GM21737 (cell line): ENCODE measurements around the gene ZNF35.

Experiments
- ATAC-seq: cut with Tn5 transposase; IDR thresholded peaks from one replicate; pipeline ENCODE4 v1.9.1; 2021; ENCODE audit warnings: mild to moderate bottlenecking, moderate library complexity; ENCODE audit not compliant: unreplicated experiment

The ZNF35 gene

DNA sequence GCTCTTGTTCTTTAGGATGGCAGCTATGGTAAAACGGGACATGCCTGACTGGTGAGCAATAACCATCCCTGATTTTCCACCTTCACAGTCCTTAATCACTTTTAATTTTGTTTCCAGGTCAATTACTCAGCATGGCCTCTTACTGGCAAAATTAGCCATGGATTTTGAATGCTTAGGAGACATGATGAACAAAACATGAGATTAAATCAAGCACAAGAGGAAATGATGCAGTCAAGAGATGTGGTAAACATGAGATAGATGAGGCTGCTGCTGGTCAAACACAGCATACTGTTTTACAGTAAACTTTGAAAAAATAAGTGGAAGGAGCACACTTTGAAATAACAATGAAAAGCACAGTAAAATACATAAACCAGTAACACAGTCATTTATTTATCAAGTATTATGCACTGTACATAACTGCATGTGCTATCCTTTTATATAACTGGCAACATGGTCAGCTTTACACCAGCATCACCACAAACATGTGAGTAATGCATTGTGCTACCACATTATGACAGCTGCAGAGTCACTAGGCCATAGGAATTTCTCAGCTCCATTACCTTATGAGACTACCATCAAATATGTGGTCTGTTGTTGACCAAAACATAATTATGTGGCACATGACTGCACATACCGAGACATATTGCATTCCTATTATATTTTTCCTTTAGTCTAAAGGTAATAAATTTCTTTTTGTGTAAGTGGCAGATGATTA is 33.8 kb downstream of the ZNF35 start:
- ATAC-seq: no peak

DNA sequence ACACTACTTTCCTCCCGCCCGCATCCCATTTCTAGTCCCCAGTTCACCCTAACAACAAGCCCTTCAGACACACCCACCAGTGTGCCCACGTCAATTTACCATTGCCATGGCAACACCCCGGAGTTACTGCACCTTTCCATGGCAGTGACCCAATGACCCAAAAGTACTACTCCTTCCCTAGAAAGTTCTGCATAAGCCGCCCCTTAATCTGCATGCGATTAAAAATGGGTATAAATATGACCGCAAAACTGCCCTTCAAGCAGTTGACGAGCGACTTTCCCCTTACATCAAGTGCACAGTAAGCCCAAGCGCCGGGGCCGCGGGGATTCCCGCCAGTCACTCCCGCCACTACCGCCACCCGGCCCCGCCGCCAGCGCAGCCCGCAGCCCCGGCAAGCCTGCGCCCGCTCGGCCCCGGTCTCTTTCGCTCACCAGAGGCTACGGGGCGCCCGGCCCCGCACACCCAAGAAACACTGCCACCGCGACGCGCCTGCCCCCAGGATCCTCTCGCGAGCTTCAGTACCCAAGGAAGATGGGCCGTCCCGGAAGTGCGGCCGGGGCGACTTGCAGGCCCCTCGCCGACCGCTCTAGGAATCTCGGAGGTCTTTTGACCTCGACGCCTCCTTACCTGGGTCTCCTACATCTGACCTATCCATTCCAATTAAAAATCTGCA is 36.7 kb downstream of the ZNF35 start:
- ATAC-seq: peak; percentile 64

DNA sequence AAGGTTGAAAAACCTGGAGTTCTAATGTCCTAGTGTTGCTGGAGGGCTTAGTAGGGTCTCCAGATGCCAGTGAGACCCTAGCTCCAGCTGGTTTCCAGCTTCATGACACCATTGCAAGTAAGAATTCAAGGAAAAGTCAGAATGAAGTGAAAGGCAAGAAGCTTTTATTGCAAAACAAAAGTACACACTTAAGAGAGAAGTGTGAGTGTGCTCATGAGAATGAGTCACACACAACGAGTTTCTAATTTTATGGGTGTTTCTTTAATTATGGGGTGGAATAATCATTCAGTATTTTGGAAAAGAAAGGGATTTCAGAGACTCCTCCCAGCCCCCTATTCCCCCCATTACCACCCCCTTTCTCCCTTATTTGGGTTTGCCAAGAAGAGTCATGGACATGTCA is 39.4 kb downstream of the ZNF35 start:
- no peak for ATAC-seq
